HepG2 (cell line): ENCODE results near the gene KIAA0232. TPM values are rescaled to one million over a fixed set of nuclear protein-coding genes. Genes with fewer than 3 reads are reported as not detected.
A peak's percentile ranks its signal among the peaks of the same experiment; 100 is the strongest.

Source experiments
- CHCHD3 ChIP-seq: sonication (generic); formaldehyde crosslinking; IDR thresholded peaks from 2 replicates; pipeline ENCODE4 v1.8.0; 2022; ENCODE audit warnings: mild to moderate bottlenecking, missing genetic modification reagents, moderate library complexity
- DR1 ChIP-seq: sonication (generic); formaldehyde crosslinking; IDR thresholded peaks from 2 replicates; pipeline ENCODE4 v1.8.0; 2021; ENCODE audit warnings: mild to moderate bottlenecking, missing genetic modification reagents, inconsistent platforms
- E2F5 ChIP-seq: sonication (generic); formaldehyde crosslinking; conservative IDR thresholded peaks from 2 replicates; pipeline ENCODE4 v1.4.0; 2020; ENCODE audit warnings: missing genetic modification reagents
- HNRNPK ChIP-seq: fragments of 200-400 bp; formaldehyde crosslinking; IDR thresholded peaks from 2 replicates; pipeline ENCODE4 v1.6.1; 2018; ENCODE audit warnings: low read length, low read depth, moderate library complexity, mild to moderate bottlenecking; ENCODE audit not compliant: poor library complexity, severe bottlenecking
- MAX ChIP-seq: IDR thresholded peaks from 2 replicates; pipeline ENCODE4 v1.6.1; 2012; ENCODE audit warnings: inconsistent platforms
- PAF1 ChIP-seq: IDR thresholded peaks from 2 replicates; pipeline ENCODE4 v1.6.1; 2016; ENCODE audit warnings: missing genetic modification reagents, missing compliant biosample characterization
- PRDM15 ChIP-seq: sonication (generic); formaldehyde crosslinking; IDR thresholded peaks from 2 replicates; pipeline ENCODE4 v1.4.0; 2020; ENCODE audit warnings: missing genetic modification reagents
- RFXANK ChIP-seq: IDR thresholded peaks from 2 replicates; pipeline ENCODE4 v1.6.1; 2016
- SETDB1 ChIP-seq: sonication (generic); formaldehyde crosslinking; IDR thresholded peaks from 2 replicates; pipeline ENCODE4 v1.5.1; 2020; ENCODE audit warnings: missing genetic modification reagents, mild to moderate bottlenecking, borderline replicate concordance
- SOX5 ChIP-seq: IDR thresholded peaks from 2 replicates; pipeline ENCODE4 v1.6.1; 2016; ENCODE audit warnings: borderline replicate concordance
- SP2 ChIP-seq: sonication (generic); formaldehyde crosslinking; IDR thresholded peaks from 2 replicates; pipeline ENCODE4 v1.5.1; 2020; ENCODE audit warnings: mild to moderate bottlenecking, missing genetic modification reagents
- ZBTB49 ChIP-seq: sonication (generic); formaldehyde crosslinking; IDR thresholded peaks from 2 replicates; pipeline ENCODE4 v1.4.0; 2020; ENCODE audit warnings: missing genetic modification reagents, borderline replicate concordance
- ZNF121 ChIP-seq: sonication (generic); formaldehyde crosslinking; IDR thresholded peaks from 2 replicates; pipeline ENCODE4 v1.5.0; 2020; ENCODE audit warnings: mild to moderate bottlenecking, missing genetic modification reagents
- ZSCAN31 ChIP-seq: sonication (generic); formaldehyde crosslinking; IDR thresholded peaks from 2 replicates; pipeline ENCODE4 v1.5.0; 2020; ENCODE audit warnings: low read depth, mild to moderate bottlenecking, missing genetic modification reagents
- polyA plus RNA-seq, 8 experiments: library from polyadenylated mRNA; depleted of rRNA in 3 of 8; stranded (reverse) in 7 of 8; unstranded in 1 of 8; fragments of >200 nt; fragmentation: Illumina TruSeq in 4 of 8; extraction: Trizol in 4 of 8; gene quantifications; 2 replicates each; pipeline versions ENCODE4 v1.2.1 to v1.2.3, GENCODE V29; 2011 to 2016; ENCODE audit warnings: low read depth in 4 of 8, missing spikeins in 1 of 8, mixed read lengths in 1 of 8; ENCODE audit not compliant: insufficient read depth in 1 of 8
- total RNA-seq, 5 experiments: library from RNA; depleted of rRNA; stranded (reverse); fragments of >200 nt; fragmentation: Illumina TruSeq; extraction: Trizol; gene quantifications; 2 replicates each; pipeline ENCODE4 v1.2.3, GENCODE V29; 2016; ENCODE audit warnings: low read depth in 1 of 5

KIAA0232 gene
- total and polyA plus RNA-seq, 2 of the 13 experiments (the other 11 are each of a cell fraction or from before 2014, with no cell fraction given), result 7.8 to 17.1 TPM

GRCh38 chr4:6782147-6782845, at the start of gene KIAA0232 (continued):
- TF ChIP-seq ZBTB49 (CRISPR knock-in tag) (no peak), E2F5 (CRISPR knock-in tag) (peak; percentile 42; the same call in 1 of the 2 replicates), CHCHD3 (CRISPR knock-in tag) (no peak), RFXANK (CRISPR knock-in tag) (no peak), HNRNPK (no peak), ZSCAN31 (CRISPR knock-in tag) (peak; percentile 66; the same call in 1 of the 2 replicates), PAF1 (CRISPR knock-in tag) (no peak), SETDB1 (CRISPR knock-in tag) (no peak), DR1 (CRISPR knock-in tag) (no peak), SOX5 (peak; percentile 28; the same call in 1 of the 2 replicates), MAX (peak; percentile 90), ZNF121 (CRISPR knock-in tag) (no peak), SP2 (CRISPR knock-in tag) (peak; percentile 71), PRDM15 (CRISPR knock-in tag) (no peak)
